Body of pancreas (tissue), 4 donors: ENCODE results near the gene CHAF1A. TPM values are rescaled to one million over a fixed set of nuclear protein-coding genes. Genes with fewer than 3 reads are reported as not detected.
A peak's percentile ranks its signal among the peaks of the same experiment; 100 is the strongest.

ENCODE experiments used
- ATAC-seq: fragments of 150-250 bp; one replicate; pipeline ENCODE4 v1.9.1; 2016
- DNase-seq, 4 donors: peaks; one replicate each; pipeline ENCODE4 v3.0.0-alpha.2; 2019
- H3K27ac ChIP-seq, 4 donors: fragments of 200-600 bp; sonication (generic); 1 replicate in 3 of 4; 2 replicates in 1 of 4; pipeline versions ENCODE4 v1.5.1 to v1.6.1; 2016 to 2019; ENCODE audit warnings: mild to moderate bottlenecking in 1 of 4, mixed read lengths in 1 of 4, moderate library complexity in 1 of 4
- H3K27me3 ChIP-seq, 2 donors: fragments of 200-600 bp; sonication (generic); one replicate each; pipeline ENCODE4 v1.6.0; 2016; ENCODE audit warnings: mild to moderate bottlenecking in 1 of 2
- H3K36me3 ChIP-seq, 2 donors: fragments of 200-600 bp; sonication (generic); replicated peaks in 1 of 2; 2 replicates each; pipeline ENCODE4 v1.5.1; 2016; ENCODE audit warnings: low read depth in 2 of 2; ENCODE audit not compliant: insufficient read depth in 1 of 2
- H3K4me1 ChIP-seq: fragments of 200-600 bp; sonication (generic); one replicate; pipeline ENCODE4 v1.6.0; 2016
- H3K4me3 ChIP-seq, 2 donors: fragments of 200-600 bp; sonication (generic); 1 replicate in 1 of 2; 2 replicates in 1 of 2; pipeline ENCODE4 v1.5.1; 2016 to 2019
- H3K9me3 ChIP-seq, 3 donors: fragments of 200-600 bp; sonication (generic); 1 replicate in 2 of 3; 2 replicates in 1 of 3; pipeline ENCODE4 v1.5.1; 2016
- CTCF ChIP-seq, 7 experiments: fragments of 450-650 bp in 4 of 7; fragments of 200-600 bp in 3 of 7; sonication (generic) in 3 of 7; IDR thresholded peaks; one replicate each; pipeline ENCODE4 v1.5.1; 2016 to 2019; ENCODE audit warnings: antibody characterized with exemption in 7 of 7
- POLR2A ChIP-seq, 3 donors: fragments of 450-650 bp; IDR thresholded peaks; one replicate each; pipeline ENCODE4 v1.6.1; 2016; ENCODE audit warnings: antibody characterized with exemption in 3 of 3, mild to moderate bottlenecking in 2 of 3
- WGBS, 2 donors: methylation state at CpG; one replicate each; pipeline ENCODE4 v1.1.5; 2017; 5-methylcytosine and 5-hydroxymethylcytosine counted together
- intact Hi-C: fragments of 100-400 bp; cut with DNase I; formaldehyde crosslinking; loops from one replicate; pipeline ENCODE4 v1.15.1; 2023
- total RNA-seq, 2 donors: library from RNA; depleted of rRNA; stranded (reverse); fragments of >200 nt; gene quantifications; one replicate each; pipeline ENCODE4 v1.1.0, GENCODE V29; 2016

The CHAF1A gene
- total RNA-seq, 2 donors from 2014 or later = 3.4 to 6.3 TPM

GRCh38 chr19:4360641-4361151 lies 41.7 kb upstream of the CHAF1A start:
- no peaks in the 10 kb centered on the region for H3K9me3 ChIP-seq
- H3K4me3 ChIP-seq = no peak overlapping the region
- no peaks in the 10 kb centered on the region for H3K4me1 ChIP-seq
- TF ChIP-seq POLR2A (IDR thresholded peaks at IDR 0.05) (no peak), CTCF (IDR thresholded peaks at IDR 0.05) (no peak)
- H3K27me3 ChIP-seq = no peaks in the 10 kb centered on the region
- peaks cover 13 to 30% of the 10 kb centered on the region in 2 donors for H3K36me3 ChIP-seq
- intact Hi-C loops = no loop called here
- ATAC-seq = no peak
- H3K27ac ChIP-seq = no peak overlapping the region
- WGBS, 2 donors = 60 to 75% methylated on average over 2 to 12 of the region's 12 CpGs
- DNase-seq = no peak

GRCh38 chr19:4361152-4362046 lies 41.0 kb upstream of the CHAF1A start:
- Histone ChIP-seq H3K27me3 (no peaks in the 10 kb centered on the region), H3K4me1 (no peaks in the 10 kb centered on the region), H3K36me3 (peaks cover 13 to 30% of the 10 kb centered on the region in 2 donors), H3K27ac (no peak overlapping the region), H3K4me3 (no peak overlapping the region), H3K9me3 (no peaks in the 10 kb centered on the region)
- intact Hi-C loops = no loop called here
- no peak for ATAC-seq
- no peak for DNase-seq
- 88 to 89% methylated on average over 10 to 32 of the region's 50 CpGs for WGBS, 2 donors
- no peak for TF ChIP-seq CTCF (IDR thresholded peaks at IDR 0.05)
- no peak for TF ChIP-seq POLR2A (IDR thresholded peaks at IDR 0.05)

- DNase-seq = no peak
- H3K27ac ChIP-seq = no peak overlapping the region
- H3K27me3 ChIP-seq = no peaks in the 10 kb centered on the region
- ATAC-seq = no peak
- H3K4me3 ChIP-seq = no peak overlapping the region
- no peaks in the 10 kb centered on the region for H3K4me1 ChIP-seq
- no peak for TF ChIP-seq POLR2A (IDR thresholded peaks at IDR 0.05)
- TF ChIP-seq CTCF (IDR thresholded peaks at IDR 0.05) = no peak
- peaks cover 13 to 30% of the 10 kb centered on the region in 2 donors for H3K36me3 ChIP-seq
- H3K9me3 ChIP-seq = no peaks in the 10 kb centered on the region
- 87 to 92% methylated on average over 17 to 32 of the region's 32 CpGs for WGBS, 2 donors
- intact Hi-C loops = no loop called here
Observed at GRCh38 chr19:4362101-4362828, 40.2 kb upstream of the CHAF1A start.

- ATAC-seq (no peak), DNase-seq (no peak)
- H3K36me3 ChIP-seq = peaks cover 13 to 30% of the 10 kb centered on the region in 2 donors
- peaks cover 3% of the 10 kb centered on the region for H3K4me1 ChIP-seq
- intact Hi-C loops = no loop called here
- H3K9me3 ChIP-seq = no peaks in the 10 kb centered on the region
- H3K27me3 ChIP-seq = no peaks in the 10 kb centered on the region
- H3K4me3 ChIP-seq = no peak overlapping the region
- no peak overlapping the region for H3K27ac ChIP-seq
- WGBS, 2 donors = 75 to 95% methylated on average over 8 to 21 of the region's 22 CpGs
- TF ChIP-seq CTCF (IDR thresholded peaks at IDR 0.05) = peak in 2 of 7 experiments; percentile 13 to 18
- no peak for TF ChIP-seq POLR2A (IDR thresholded peaks at IDR 0.05)
Observed at GRCh38 chr19:4362831-4363545, 39.5 kb upstream of the CHAF1A start.
